Amygdala (tissue), 56 donors: Measurements from ENCODE around the gene ARL11.
A peak's percentile ranks its signal among the peaks of the same experiment; 100 is the strongest.
"Not testable (repeated sequence)": the region's sequence is repeated elsewhere in the genome, so short reads cannot be mapped to it uniquely, and the experiment has no call there.

Source experiments
- DNase-seq, 56 donors: peaks; one replicate each; lab custom pipeline; 2025; lab: John Stamatoyannopoulos, UW

ARL11 gene

DNA sequence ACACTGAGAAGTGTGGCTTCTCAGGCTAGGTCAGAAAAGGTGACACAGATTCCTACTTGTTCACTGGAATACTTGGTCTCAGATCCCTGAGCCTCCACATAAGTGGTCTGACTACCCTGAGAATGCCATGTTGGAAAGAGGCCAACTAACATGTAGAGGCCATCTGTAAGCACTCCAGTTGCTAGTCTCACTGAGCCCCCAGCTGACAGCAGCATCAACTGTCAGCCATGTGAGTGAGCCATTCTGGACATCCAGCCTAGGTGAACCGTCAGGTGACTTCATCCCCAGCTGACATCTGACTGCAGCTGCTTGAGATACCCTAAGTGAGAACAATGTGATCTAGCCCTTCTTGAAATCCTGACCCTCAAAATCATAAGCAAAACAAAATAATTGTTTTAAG lies 18.1 kb upstream of the ARL11 start:
- DNase-seq = no peak

DNA sequence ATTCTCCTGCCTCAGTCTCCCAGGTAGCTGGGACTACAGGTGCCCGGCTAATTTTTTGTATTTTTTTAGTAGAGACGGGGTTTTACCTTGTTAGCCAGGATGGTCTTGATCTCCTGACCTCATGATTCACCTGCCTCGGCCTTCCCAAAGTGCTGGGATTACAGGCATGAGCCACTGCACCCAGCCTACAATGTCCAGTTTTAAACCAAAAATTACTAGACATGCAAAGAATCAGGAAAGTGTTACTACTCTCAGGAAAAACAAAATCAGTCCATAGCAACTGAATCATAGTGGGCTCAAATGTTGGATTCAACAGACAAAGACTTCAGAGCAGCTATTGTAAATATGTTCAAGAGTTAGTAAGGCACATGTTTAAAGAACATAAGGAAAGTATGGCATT lies 16.3 kb upstream of the ARL11 start:
- DNase-seq = not testable (repeated sequence)

DNA sequence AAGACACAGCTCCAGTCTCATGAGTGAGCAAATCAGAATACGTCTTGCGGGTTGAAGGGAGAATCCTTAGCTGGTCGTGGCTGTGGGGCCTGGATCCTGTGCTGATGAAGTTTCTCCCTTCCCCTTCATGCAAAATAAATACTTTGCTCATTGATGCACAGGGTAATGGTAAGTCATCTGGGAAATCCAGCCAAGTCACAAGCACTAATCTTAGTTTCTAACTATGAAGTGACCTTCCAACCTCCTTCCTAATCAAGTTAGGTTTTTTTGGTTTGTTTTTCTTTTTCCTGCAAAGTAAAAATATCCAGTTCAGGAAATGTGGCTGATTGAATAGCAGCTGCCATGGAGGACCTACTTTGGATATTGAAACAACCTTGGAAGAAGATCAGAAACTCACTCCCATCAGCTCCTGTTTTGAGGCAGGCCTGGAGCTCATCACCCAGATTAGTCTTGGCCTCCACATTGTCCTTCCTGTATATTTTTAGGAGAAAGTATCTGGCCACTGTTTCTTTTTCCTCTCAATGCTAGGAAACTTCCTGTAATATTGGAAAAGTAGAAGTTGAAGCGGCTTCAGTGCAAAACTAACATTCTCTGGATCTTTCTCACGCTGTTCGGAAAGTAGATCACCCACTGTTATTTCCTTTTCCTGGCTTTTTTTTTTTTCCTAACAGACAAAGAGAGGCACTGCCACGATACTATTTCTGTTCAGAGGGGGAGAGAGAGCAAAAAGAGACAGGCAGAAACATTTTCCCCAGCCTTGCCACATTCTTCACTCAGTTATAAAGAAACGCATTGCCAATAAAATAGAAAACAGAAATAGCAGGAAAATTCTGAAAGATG lies 12.3 kb upstream of the ARL11 start:
- no peak for DNase-seq

DNA sequence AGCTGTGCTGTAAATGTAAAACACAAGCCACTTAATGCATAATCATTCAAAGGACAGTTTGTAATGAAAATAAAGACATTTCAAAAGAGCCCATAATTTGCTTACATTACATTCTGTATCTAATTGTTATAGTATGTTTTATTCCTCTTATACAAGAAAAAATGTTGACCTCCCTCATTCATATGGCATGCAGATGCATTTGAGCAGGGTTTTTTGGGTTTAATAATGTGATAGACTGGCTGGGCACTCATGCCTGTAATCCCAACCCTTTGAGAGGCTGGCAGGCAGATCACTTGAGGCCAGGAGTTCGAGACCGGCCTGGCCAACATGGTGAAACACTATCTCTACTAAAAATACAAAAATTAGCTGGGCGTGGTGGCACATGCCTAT lies 11.6 kb upstream of the ARL11 start:
- DNase-seq = no peak

DNA sequence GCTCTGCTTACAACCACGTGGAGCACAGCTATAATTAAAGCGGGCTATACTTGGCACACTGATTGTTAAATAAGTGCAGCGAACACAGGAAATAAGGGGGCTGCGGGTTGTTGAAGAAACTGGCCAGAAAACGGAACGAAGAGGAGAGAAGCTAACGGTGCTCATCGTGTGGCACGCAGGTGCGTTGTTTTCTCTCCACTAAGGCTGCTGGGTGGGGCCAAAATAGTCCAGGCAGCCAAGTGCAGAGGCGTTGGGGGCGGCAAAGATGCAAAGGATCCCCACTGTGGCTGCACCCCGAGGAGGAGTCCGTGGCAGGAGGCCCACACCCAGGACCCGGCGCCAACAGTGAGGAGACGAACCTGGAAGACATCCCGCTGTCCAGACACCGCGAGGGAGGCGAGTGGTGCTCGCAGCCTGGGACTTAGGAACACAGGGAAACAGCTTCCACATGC lies 8.1 kb upstream of the ARL11 start:
- DNase-seq = peak in 8 of 56 donors; percentile 9 to 27 (median 18)

DNA sequence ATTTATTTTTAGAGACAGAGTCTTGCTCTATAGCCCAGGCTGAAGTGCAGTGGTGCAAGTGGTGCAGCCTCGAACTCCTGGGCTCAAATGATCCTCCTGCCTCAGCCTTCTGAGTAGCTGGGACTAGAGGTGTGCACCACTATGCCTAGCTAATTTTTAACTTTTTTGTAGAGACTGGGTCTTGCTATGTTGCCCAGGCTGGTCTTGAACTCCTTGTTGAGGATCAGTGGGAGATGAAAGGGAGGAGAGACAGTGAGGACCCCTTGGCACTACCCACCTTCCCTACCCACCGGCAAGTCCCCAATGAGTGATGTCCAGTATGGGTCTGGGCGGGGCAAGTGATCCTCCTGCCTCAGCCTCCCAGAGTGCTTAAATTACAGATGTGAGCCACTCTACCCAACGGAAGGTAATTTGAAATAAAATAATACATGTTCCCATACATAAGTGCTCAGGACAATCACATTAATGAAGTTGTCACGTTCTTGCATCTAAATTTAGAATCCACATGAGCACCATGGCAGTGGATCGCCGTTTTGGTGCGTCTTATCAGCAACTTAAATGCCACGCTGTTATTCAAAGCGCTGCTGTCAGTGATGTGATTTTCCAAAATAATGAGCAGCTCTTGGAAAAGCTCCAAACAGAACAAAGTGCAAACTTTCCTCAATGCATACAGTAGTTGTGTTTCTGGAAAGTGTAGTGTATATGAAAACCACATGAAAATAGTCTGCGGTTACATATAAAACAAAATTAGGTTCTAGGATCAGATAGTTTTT lies 5.9 kb upstream of the ARL11 start:
- DNase-seq = no peak

DNA sequence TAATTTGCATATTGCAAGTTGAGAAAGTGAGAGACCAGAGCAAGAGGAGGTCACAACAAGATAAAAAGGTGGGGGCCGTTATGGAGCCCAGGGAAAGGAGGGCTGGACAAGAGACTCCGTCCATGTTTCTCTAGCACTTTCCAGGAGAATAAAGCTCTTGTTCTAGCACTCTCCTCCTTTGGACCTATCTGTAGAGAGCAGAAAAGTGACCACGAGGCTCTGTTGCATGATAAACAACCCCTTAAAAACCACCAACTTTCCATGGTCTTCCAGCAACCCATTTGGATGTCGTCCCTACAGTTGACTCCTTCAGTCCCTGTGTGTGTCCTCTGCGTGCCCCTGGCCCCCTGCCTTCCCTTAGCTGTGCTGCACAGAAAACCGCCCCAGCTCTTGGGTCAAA lies 4.1 kb upstream of the ARL11 start:
- DNase-seq = no peak

DNA sequence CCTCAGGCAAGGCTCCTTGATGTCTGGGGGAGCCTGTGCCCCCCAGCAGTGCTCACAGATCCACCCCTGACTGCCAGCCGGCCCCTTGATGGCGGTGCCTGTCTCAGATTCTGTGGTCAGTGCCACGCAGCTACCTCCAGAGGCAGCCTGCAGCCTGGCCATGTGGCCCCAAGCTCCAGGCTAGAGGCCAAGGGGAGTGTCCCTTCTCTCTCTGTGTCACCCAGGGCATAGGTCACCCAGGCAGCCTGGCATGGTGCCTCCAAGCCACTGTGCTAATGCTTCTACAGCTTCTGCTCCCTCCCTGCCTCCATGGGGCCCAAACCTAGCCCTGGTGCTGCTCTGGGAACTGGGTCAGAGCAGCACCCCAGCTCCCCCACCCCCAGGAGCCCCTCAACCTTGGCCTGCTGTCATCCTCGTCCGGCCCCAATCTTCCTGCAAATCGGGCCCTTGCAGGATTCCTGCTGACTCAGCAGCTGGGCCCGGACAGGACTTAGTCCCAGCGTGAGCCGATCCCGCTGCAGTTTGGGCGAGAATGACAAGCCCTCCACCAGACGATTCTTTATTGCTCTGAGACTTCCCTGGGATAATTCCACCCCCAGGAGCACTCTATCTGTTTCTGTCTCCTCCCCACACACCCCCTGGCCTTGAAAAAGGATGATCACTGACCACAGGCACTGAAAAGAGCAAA lies 2.8 kb upstream of the ARL11 start:
- peak in 14 of 56 donors; percentile 9 to 41 (median 22) for DNase-seq

DNA sequence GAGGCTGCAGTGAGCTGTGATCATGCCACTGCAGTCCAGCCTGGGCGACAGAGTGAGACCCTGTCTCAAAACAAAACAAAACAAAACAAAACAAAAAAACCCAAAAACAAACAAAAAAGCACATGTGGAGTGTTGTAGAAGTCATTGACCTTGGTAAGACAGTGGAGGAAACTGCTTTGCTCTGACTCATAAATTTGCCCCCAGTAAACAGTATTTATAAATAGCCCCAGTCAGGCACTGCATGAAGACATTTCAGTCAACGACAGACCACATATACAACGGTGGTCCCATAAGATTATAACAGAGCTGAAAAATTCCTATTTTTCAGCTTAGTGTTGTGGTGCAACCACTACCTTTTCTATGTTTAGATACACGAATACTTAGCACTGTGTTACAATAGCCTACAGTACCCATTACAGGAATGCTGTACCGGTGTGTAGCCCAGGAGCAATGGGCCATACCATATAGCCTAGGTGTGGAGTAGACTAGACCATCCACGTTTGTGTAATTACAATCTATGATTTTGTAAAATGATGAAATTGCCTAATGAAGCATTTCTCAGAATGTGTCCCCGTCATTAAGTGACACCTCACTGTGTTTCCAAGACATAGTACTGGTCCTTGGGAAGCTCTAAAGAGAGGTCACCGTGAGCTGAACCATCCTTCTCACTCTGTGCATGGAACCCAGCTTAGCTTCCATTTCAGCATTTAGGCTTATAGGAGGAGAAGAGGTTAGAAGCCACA lies 1.1 kb downstream of the ARL11 start:
- no peak for DNase-seq

DNA sequence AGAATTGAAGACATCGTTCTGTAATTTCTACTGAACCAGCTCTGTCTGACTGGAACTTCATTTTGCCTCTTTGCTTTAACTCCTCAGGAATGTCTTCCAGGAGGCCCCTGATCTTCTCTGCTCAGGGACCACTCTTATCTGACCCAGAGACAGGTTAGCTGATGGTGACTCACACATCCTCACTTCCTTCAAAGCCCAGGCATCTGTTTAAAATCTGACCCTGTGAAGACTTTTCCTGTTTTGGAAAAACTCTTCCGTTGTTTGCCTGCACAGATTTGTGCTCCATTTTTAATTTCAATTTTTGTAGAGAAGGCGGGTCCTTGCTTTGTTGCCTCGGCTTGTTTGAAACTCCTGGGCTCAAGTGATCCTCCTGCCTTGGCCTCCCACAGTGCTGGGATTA lies 1.6 kb downstream of the ARL11 start:
- no peak for DNase-seq

DNA sequence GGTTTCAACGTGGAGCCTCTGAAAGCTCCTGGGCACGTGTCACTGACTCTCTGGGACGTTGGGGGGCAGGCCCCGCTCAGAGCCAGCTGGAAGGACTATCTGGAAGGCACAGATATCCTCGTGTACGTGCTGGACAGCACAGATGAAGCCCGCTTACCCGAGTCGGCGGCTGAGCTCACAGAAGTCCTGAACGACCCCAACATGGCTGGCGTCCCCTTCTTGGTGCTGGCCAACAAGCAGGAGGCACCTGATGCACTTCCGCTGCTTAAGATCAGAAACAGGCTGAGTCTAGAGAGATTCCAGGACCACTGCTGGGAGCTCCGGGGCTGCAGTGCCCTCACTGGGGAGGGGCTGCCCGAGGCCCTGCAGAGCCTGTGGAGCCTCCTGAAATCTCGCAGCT lies 2.3 kb downstream of the ARL11 start:
- no peak for DNase-seq

DNA sequence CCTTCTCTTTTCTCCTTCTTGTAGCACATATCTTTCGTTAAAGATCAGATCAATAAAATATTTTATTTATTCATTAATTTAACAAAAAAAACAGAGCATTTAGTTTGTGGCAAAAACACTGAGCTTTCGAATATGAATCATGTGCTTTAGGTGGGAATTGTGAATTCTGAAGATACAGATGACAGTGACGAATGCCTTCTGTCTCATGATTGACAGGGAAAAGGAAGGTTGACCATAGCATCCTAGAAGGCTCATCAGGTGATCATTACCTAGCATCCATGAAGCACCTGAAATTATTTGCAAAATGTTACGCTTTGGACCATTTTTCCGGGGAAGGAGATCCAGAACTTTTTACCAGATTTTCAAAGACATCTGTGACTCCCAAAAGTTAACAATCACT lies 3.8 kb downstream of the ARL11 start:
- DNase-seq = no peak

DNA sequence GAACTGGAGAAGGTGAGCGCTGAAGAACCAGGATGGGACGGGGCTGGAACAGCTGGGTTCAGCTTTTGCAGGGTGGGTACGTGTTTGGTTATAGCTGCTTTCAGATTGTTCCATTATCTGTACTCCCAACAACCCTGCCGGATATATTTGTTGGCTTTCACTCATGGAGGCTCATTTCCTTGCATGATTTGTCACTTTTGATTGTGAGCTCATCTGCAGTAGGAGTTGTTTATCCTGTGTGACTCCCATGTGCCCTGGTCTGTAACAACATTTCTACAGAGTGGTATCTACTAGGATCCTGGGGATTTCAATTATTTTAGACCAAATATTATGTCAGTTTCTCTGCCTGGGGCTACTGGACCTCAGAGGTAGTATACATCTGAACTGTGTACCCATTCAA lies 5.4 kb downstream of the ARL11 start:
- DNase-seq = no peak

DNA sequence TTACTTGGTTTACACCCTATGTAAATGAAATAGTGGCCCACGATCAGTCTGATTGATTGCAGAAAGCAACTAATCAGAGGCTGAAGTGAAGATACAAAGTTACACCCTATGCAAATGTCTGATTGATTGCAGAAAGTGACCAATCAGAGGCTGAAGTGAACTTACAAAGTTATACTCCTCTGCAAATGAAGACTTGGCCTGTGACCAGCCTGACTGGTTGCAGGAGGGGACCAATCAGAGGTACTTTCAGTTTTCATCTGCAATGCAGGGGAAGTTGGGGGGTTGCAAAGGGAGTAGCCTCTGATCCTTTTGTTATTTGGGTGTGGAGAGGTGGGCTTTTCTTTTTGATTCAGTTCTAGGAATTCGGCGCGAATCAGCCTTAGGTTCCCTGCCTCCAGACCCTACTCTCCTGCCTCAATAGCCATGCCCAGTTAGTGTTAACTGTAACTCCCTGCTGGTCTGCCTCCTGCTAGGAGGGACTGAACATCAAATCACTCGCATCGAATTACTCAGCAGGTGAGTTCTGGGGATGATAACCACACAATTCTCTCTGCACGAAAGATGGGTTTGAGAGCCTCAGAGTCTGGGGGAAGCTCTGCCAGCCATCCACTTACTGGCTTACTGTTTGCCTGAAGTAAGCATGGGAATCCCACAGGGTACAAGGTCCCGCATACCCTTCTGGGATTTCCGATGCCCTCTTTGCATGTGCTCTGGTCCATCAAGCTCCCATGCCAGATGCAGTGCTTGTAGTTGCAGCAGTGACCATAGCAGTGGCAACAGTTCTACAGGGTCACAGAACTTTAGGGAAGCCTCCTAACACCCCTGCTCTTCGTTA lies 7.5 kb downstream of the ARL11 start:
- peak in 1 of 56 donors; percentile 42 for DNase-seq

DNA sequence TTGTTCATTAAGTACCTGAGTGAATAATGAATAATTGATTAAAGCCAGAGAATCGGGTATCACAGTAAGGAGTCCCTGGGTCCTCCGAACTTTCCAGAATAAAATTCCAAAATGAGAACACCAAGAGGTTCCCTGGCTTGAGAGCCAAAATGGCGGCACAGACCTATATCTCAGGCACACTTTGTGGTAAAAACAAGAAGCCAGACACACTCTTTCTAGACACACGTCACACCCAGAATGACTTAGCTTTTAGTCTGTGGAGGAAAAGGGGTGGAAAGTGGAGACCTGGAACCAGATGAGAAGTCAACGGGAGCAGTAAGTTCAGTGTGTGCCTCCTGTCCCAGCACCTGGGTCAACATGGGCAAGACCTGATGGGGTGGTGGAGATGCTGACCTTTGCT lies 8.4 kb downstream of the ARL11 start:
- DNase-seq = no peak

DNA sequence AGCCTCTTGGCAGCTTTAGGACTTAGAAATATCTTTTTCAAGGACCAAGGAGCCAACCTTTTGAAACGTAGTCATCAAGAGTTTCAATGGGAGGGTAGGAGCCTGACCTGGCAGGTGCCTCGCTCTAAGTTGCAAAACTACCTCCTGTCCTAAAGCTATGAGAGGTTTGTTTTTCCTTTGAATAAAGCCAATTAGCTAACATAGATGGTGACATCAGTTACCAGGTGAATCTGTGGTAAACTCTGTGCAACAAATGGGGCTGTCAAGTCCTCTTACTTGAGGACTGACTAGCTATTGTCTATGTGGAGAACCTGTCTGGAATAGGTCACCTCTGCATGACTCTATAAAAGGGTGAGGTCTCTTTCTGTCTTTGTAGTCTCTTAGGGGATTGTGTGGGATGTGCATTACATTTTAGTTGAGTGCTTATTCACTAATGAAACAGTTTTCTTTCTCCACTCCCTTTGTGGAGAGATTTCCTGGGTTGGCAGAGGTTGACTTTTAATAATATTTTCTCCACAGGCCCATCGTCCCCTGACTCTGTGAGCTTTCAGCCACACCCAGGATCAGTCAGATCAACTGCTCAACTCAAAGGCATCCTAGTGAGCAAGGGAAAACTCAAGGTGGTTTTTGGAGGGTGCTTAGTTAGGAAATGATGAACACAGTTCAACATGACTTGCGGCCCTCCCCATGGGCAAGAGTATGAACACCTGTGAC lies 9.9 kb downstream of the ARL11 start:
- DNase-seq = no peak

DNA sequence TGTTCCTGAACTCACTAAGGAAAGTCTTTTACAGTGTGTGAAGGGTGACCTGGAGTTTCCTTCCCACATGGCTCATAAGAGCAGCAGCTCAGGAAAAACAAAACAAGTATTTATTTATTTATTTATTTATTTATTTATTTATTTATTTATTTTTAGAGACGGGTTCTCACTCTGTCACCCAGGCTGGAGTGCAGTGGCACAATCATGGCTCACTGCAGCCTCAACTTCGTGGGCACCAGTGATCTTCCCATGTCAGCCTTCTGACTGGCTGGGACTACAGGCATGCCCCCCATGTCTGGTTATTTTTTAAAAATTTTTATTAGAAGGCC lies 10.4 kb downstream of the ARL11 start:
- no peak for DNase-seq

DNA sequence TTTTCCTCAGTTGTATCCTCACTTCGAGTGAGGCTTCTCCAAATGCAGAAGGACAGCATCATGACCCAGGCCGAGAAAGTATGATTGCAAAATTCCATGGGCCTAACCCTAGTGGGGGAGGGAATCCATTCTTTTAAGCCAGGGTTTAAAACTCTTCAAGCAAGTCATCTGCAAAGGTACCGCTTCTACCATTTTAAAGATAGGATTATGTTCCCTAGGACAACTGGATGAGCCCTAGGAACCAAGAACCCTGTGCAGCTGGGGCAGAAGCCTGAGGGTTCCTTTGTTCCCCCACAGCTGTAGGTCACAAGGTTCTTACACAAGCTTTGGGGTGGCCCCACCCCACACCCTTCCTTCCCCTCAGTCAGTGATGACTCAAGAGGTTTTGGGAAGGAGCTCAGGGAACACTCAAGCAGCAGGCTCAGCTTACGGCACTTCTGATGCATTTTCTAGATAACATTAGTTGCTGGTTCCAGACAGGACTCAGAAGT lies 13.5 kb downstream of the ARL11 start:
- DNase-seq = peak in 3 of 56 donors; percentile 6 to 50 (median 21)
